Measurements from ENCODE around the gene ANKRD18A.

The ANKRD18A gene

GRCh38 chr9:38659538-38659937, 39.1 kb upstream of the ANKRD18A start:
- H3K9ac ChIP-seq (ENCODE audit: low read length), result no peak overlapping the region
- no peaks in the 10 kb centered on the region for H3K9me2 ChIP-seq (replicated peaks; ENCODE audit: insufficient read depth, low read length)
- no peaks in the 10 kb centered on the region for H3K36me3 ChIP-seq (ENCODE audit: low read length)
- no peaks in the 10 kb centered on the region for H3K27me3 ChIP-seq (ENCODE audit: low read length)
- H3K27ac ChIP-seq (ENCODE audit: low read depth, low read length), result no peak overlapping the region
- no peaks in the 10 kb centered on the region for H3K79me2 ChIP-seq (ENCODE audit: insufficient read depth, low read length)
- no peak overlapping the region for H3K4me3 ChIP-seq (ENCODE audit: insufficient read depth, low read length, poor library complexity, severe bottlenecking)
- H3K4me2 ChIP-seq (ENCODE audit: low read depth, low read length, poor library complexity, severe bottlenecking), result no peak overlapping the region
- no peaks in the 10 kb centered on the region for H3F3A ChIP-seq (ENCODE audit: insufficient read depth)
- no peak overlapping the region for H2AFZ ChIP-seq (ENCODE audit: low read depth, low read length, severe bottlenecking)
- H3K9me3 ChIP-seq (ENCODE audit: insufficient read depth, low read length), result no peaks in the 10 kb centered on the region
- H4K20me1 ChIP-seq (ENCODE audit: low read depth, low read length), result no peaks in the 10 kb centered on the region
- no peak for TF ChIP-seq CTCF (IDR thresholded peaks at IDR 0.05; ENCODE audit: insufficient read depth, low read length, poor library complexity, severe bottlenecking)
- no peak for TF ChIP-seq EZH2phosphoT487 (conservative IDR thresholded peaks at IDR 0.05; ENCODE audit: low read length)

- Histone ChIP-seq H3K9me3 (ENCODE audit: insufficient read depth, low read length) (no peaks in the 10 kb centered on the region), H3K4me3 (ENCODE audit: insufficient read depth, low read length, poor library complexity, severe bottlenecking) (no peak overlapping the region), H3K9ac (ENCODE audit: low read length) (no peak overlapping the region), H3K27ac (ENCODE audit: low read depth, low read length) (no peak overlapping the region), H3K36me3 (ENCODE audit: low read length) (no peaks in the 10 kb centered on the region), H4K20me1 (ENCODE audit: low read depth, low read length) (no peaks in the 10 kb centered on the region), H3F3A (ENCODE audit: insufficient read depth) (no peaks in the 10 kb centered on the region), H2AFZ (ENCODE audit: low read depth, low read length, severe bottlenecking) (no peak overlapping the region), H3K4me2 (ENCODE audit: low read depth, low read length, poor library complexity, severe bottlenecking) (no peak overlapping the region), H3K79me2 (ENCODE audit: insufficient read depth, low read length) (no peaks in the 10 kb centered on the region), H3K9me2 (replicated peaks; ENCODE audit: insufficient read depth, low read length) (no peaks in the 10 kb centered on the region), H3K27me3 (ENCODE audit: low read length) (no peaks in the 10 kb centered on the region)
- TF ChIP-seq CTCF (IDR thresholded peaks at IDR 0.05; ENCODE audit: insufficient read depth, low read length, poor library complexity, severe bottlenecking) (no peak), EZH2phosphoT487 (conservative IDR thresholded peaks at IDR 0.05; ENCODE audit: low read length) (no peak)
Observed at GRCh38 chr9:38656896-38657295, 36.5 kb upstream of the ANKRD18A start.

- no peaks in the 10 kb centered on the region for H3K79me2 ChIP-seq (ENCODE audit: insufficient read depth, low read length)
- H3K36me3 ChIP-seq (ENCODE audit: low read length), result no peaks in the 10 kb centered on the region
- no peak overlapping the region for H3K27ac ChIP-seq (ENCODE audit: low read depth, low read length)
- no peaks in the 10 kb centered on the region for H4K20me1 ChIP-seq (ENCODE audit: low read depth, low read length)
- H3K27me3 ChIP-seq (ENCODE audit: low read length), result no peaks in the 10 kb centered on the region
- no peak overlapping the region for H2AFZ ChIP-seq (ENCODE audit: low read depth, low read length, severe bottlenecking)
- no peak overlapping the region for H3K4me2 ChIP-seq (ENCODE audit: low read depth, low read length, poor library complexity, severe bottlenecking)
- H3F3A ChIP-seq (ENCODE audit: insufficient read depth), result no peaks in the 10 kb centered on the region
- H3K9me2 ChIP-seq (replicated peaks; ENCODE audit: insufficient read depth, low read length), result no peaks in the 10 kb centered on the region
- no peak overlapping the region for H3K9ac ChIP-seq (ENCODE audit: low read length)
- no peak for TF ChIP-seq EZH2phosphoT487 (conservative IDR thresholded peaks at IDR 0.05; ENCODE audit: low read length)
- no peak for TF ChIP-seq CTCF (IDR thresholded peaks at IDR 0.05; ENCODE audit: insufficient read depth, low read length, poor library complexity, severe bottlenecking)
- no peak overlapping the region for H3K4me3 ChIP-seq (ENCODE audit: insufficient read depth, low read length, poor library complexity, severe bottlenecking)
- no peaks in the 10 kb centered on the region for H3K9me3 ChIP-seq (ENCODE audit: insufficient read depth, low read length)
Observed at GRCh38 chr9:38652486-38652885, 32.1 kb upstream of the ANKRD18A start.
